K562 (cell line): ENCODE data around the gene NTM. TPM values are rescaled to one million over a fixed set of nuclear protein-coding genes. Genes with fewer than 3 reads are reported as not detected.

Experiments
- BDP1 ChIP-seq: IDR thresholded peaks from 3 replicates; pipeline ENCODE4 v1.6.1; 2011; ENCODE audit not compliant: insufficient read length, insufficient read depth
- BMI1 ChIP-seq: fragments of 150-350 bp; IDR thresholded peaks from 2 replicates; pipeline ENCODE4 v1.6.1; 2014; ENCODE audit warnings: low read length
- DDX20 ChIP-seq: fragments of 450-650 bp; IDR thresholded peaks from 2 replicates; pipeline ENCODE4 v1.6.1; 2016; ENCODE audit warnings: missing genetic modification characterization, low read depth, mild to moderate bottlenecking, missing compliant biosample characterization, moderate library complexity
- DNMT1 ChIP-seq: fragments of 450-650 bp; IDR thresholded peaks from 2 replicates; pipeline ENCODE4 v1.6.1; 2016; ENCODE audit warnings: antibody characterized with exemption, mild to moderate bottlenecking
- FOXA1 ChIP-seq: fragments of 450-650 bp; IDR thresholded peaks from 2 replicates; pipeline ENCODE4 v1.6.1; 2016; ENCODE audit warnings: mild to moderate bottlenecking, borderline replicate concordance
- FOXP1 ChIP-seq: sonication (generic); formaldehyde crosslinking; IDR thresholded peaks from 2 replicates; pipeline ENCODE4 v1.8.0; 2022; ENCODE audit warnings: mild to moderate bottlenecking, missing genetic modification reagents
- HDAC6 ChIP-seq: IDR thresholded peaks from 2 replicates; pipeline ENCODE4 v1.6.1; 2012; ENCODE audit warnings: low read depth, mild to moderate bottlenecking, control low read depth, inconsistent platforms, low read length, moderate library complexity
- MTA1 ChIP-seq: fragments of 450-650 bp; IDR thresholded peaks from 2 replicates; pipeline ENCODE4 v1.6.1; 2017; ENCODE audit warnings: borderline replicate concordance
- NCOA1 ChIP-seq: fragments of 450-650 bp; IDR thresholded peaks from 2 replicates; pipeline ENCODE4 v1.6.1; 2016; ENCODE audit warnings: low read depth
- NFRKB ChIP-seq: fragments of 450-650 bp; IDR thresholded peaks from 2 replicates; pipeline ENCODE4 v1.6.1; 2016; ENCODE audit warnings: low read depth
- PRDM10 ChIP-seq: fragments of 450-650 bp; IDR thresholded peaks from 2 replicates; pipeline ENCODE4 v1.6.1; 2018; ENCODE audit not compliant: partially characterized antibody
- SIN3A ChIP-seq, 2 experiments: fragments of 150-350 bp in 1 of 2; IDR thresholded peaks; 2 replicates each; pipeline ENCODE4 v1.6.1; 2011 to 2016; ENCODE audit warnings: borderline replicate concordance in 2 of 2, low read depth in 2 of 2, low read length in 2 of 2, mild to moderate bottlenecking in 2 of 2, moderate library complexity in 2 of 2; ENCODE audit not compliant: control insufficient read depth in 1 of 2
- SNAPC5 ChIP-seq: fragments of 250-450 bp; sonication (Bioruptor Pico); IDR thresholded peaks from 2 replicates; pipeline ENCODE4 v1.8.0; 2021; ENCODE audit warnings: moderate library complexity, mild to moderate bottlenecking, inconsistent platforms
- TCFL5 ChIP-seq: fragments of 250-450 bp; sonication (Bioruptor Pico); conservative IDR thresholded peaks from 2 replicates; pipeline ENCODE4 v1.6.1; 2021; ENCODE audit warnings: mild to moderate bottlenecking, moderate library complexity, matching md5 sums
- ZNF134 ChIP-seq: fragments of 250-450 bp; sonication (Bioruptor Pico); conservative IDR thresholded peaks from 2 replicates; pipeline ENCODE4 v1.4.0; 2020
- ZNF23 ChIP-seq: fragments of 250-450 bp; sonication (Bioruptor Pico); IDR thresholded peaks from 2 replicates; pipeline ENCODE4 v1.4.0; 2020; ENCODE audit warnings: mild to moderate bottlenecking
- ZNF398 ChIP-seq: fragments of 250-450 bp; sonication (Bioruptor Pico); IDR thresholded peaks from 2 replicates; pipeline ENCODE4 v1.8.0; 2021; ENCODE audit warnings: moderate library complexity, mild to moderate bottlenecking, inconsistent platforms
- polyA plus RNA-seq, 8 experiments: library from polyadenylated mRNA; depleted of rRNA in 4 of 8; stranded (reverse) in 5 of 8; unstranded in 3 of 8; fragments of >200 nt; fragmentation: Nextera tagmentation in 2 of 8; fragmentation: Illumina TruSeq in 1 of 8; extraction: Ambion mirVana in 2 of 8; extraction: Trizol in 1 of 8; gene quantifications; 2 replicates each; pipeline versions ENCODE4 v1.2.1 to v1.2.3, GENCODE V29; 2011 to 2014; ENCODE audit warnings: inconsistent platforms in 1 of 8, missing spikeins in 1 of 8
- total RNA-seq, 7 experiments: library from RNA; depleted of rRNA in 6 of 7; stranded (reverse); fragments of >200 nt in 6 of 7; fragmentation: Illumina TruSeq in 2 of 7; extraction: Trizol in 2 of 7; gene quantifications; 2 replicates each; pipeline versions ENCODE4 v1.2.1 to v1.2.3, GENCODE V29; 2011 to 2021; ENCODE audit warnings: low replicate concordance in 1 of 7
- TF ChIP-seq, protein P1 (sequence below): sonication (generic); formaldehyde crosslinking; IDR thresholded peaks from 2 replicates; pipeline ENCODE4 v1.8.0; 2022; ENCODE audit warnings: missing genetic modification reagents, mild to moderate bottlenecking, borderline replicate concordance

Gene NTM
- total and polyA plus RNA-seq, 9 of the 15 experiments (the other 6 are each of a cell fraction or from before 2014, with no cell fraction given), result not detected

- no peak for TF ChIP-seq ZNF398 (CRISPR knock-in tag)
- no peak for TF ChIP-seq ZNF134
- no peak for TF ChIP-seq FOXP1 (CRISPR knock-in tag)
- no peak for TF ChIP-seq NCOA1
- no peak for TF ChIP-seq NFRKB
- no peak for TF ChIP-seq DDX20 (tag)
- TF ChIP-seq PRDM10, result no peak
- no peak for TF ChIP-seq SIN3A (IDR thresholded peaks at IDR 0.05; ENCODE audit: borderline replicate concordance in 2 of 2, control insufficient read depth in 1 of 2, low read depth in 2 of 2, low read length in 2 of 2)
- no peak for TF ChIP-seq SNAPC5 (CRISPR knock-in tag)
- TF ChIP-seq BMI1, result no peak
- TF ChIP-seq FOXA1, result no peak
- TF ChIP-seq HDAC6, result no peak
- TF ChIP-seq BDP1, result no peak
- no peak for TF ChIP-seq TCFL5 (CRISPR knock-in tag)
- no peak for TF ChIP-seq ZNF23 (CRISPR knock-in tag)
- TF ChIP-seq, protein P1, sequence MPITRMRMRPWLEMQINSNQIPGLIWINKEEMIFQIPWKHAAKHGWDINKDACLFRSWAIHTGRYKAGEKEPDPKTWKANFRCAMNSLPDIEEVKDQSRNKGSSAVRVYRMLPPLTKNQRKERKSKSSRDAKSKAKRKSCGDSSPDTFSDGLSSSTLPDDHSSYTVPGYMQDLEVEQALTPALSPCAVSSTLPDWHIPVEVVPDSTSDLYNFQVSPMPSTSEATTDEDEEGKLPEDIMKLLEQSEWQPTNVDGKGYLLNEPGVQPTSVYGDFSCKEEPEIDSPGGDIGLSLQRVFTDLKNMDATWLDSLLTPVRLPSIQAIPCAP (CRISPR knock-in tag), result no peak
- no peak for TF ChIP-seq MTA1
- TF ChIP-seq DNMT1, result no peak
These were observed 340.1 kb downstream of the NTM start (continued) for GRCh38 chr11:131710511-131710910.
